ENCODE results near the gene XRN1. TPM values are rescaled to one million over a fixed set of nuclear protein-coding genes. Genes with fewer than 3 reads are reported as not detected.
"Not testable (repeated sequence)": the region's sequence is repeated elsewhere in the genome, so short reads cannot be mapped to it uniquely, and the experiment has no call there.

The XRN1 gene
- total RNA-seq, 2 experiments from 2014 or later = 38.7 to 40.0 TPM

- Mint-ChIP-seq H3K4me3 (no peak overlapping the region), H3K27ac (no peak overlapping the region), H3K36me3 (peaks cover 33% of the 10 kb centered on the region), H3K9me3 (no peaks in the 10 kb centered on the region), H3K27me3 (no peaks in the 10 kb centered on the region), H3K4me1 (peaks cover 15% of the 10 kb centered on the region)
- no peak for DNase-seq
Measured at GRCh38 chr3:142450189-142450588, 2.4 kb upstream of the XRN1 start.

- Mint-ChIP-seq H3K36me3 (peaks cover 37% of the 10 kb centered on the region), H3K4me1 (peaks cover 30% of the 10 kb centered on the region), H3K9me3 (no peaks in the 10 kb centered on the region)
Measured at GRCh38 chr3:142447301-142447851, 461 bp downstream of the XRN1 start.

GRCh38 chr3:142445816-142446254 lies 2.0 kb downstream of the XRN1 start:
- Mint-ChIP-seq H3K4me1 (peaks cover 38% of the 10 kb centered on the region), H3K27ac (peak overlapping the region; percentile 100), H3K27me3 (no peaks in the 10 kb centered on the region), H3K4me3 (peak overlapping the region; percentile 99), H3K9me3 (no peaks in the 10 kb centered on the region), H3K36me3 (peaks cover 34% of the 10 kb centered on the region)
- DNase-seq = peak; percentile 9

More at GRCh38 chr3:142447301-142447851, 461 bp downstream of the XRN1 start:
- no peaks in the 10 kb centered on the region for H3K27me3 Mint-ChIP-seq
- peak overlapping the region; percentile 100 for H3K27ac Mint-ChIP-seq
- H3K4me3 Mint-ChIP-seq = peak overlapping the region; percentile 99
- peak; percentile 60 for DNase-seq

GRCh38 chr3:142444343-142444742 lies 3.5 kb downstream of the XRN1 start:
- H3K36me3 Mint-ChIP-seq = peaks cover 31% of the 10 kb centered on the region
- no peak for DNase-seq
- no peak overlapping the region for H3K27ac Mint-ChIP-seq
- no peaks in the 10 kb centered on the region for H3K9me3 Mint-ChIP-seq
- H3K4me1 Mint-ChIP-seq = peaks cover 41% of the 10 kb centered on the region
- H3K27me3 Mint-ChIP-seq = no peaks in the 10 kb centered on the region
- H3K4me3 Mint-ChIP-seq = no peak overlapping the region

- Mint-ChIP-seq H3K36me3 (peaks cover 31% of the 10 kb centered on the region), H3K4me1 (peaks cover 45% of the 10 kb centered on the region)
- not testable (repeated sequence) for H3K9me3 Mint-ChIP-seq, DNase-seq, H3K4me3 Mint-ChIP-seq, H3K27ac Mint-ChIP-seq, H3K27me3 Mint-ChIP-seq
Measured at GRCh38 chr3:142443060-142443459, 4.8 kb downstream of the XRN1 start.

GRCh38 chr3:142439499-142440220 lies 8.2 kb downstream of the XRN1 start:
- peaks cover 22% of the 10 kb centered on the region for H3K36me3 Mint-ChIP-seq
- H3K4me1 Mint-ChIP-seq = peaks cover 42% of the 10 kb centered on the region
- not testable (repeated sequence) for DNase-seq, H3K27ac Mint-ChIP-seq, H3K27me3 Mint-ChIP-seq, H3K9me3 Mint-ChIP-seq, H3K4me3 Mint-ChIP-seq

- H3K9me3 Mint-ChIP-seq, DNase-seq, H3K27me3 Mint-ChIP-seq, H3K27ac Mint-ChIP-seq, H3K4me3 Mint-ChIP-seq: not testable (repeated sequence)
- H3K36me3 Mint-ChIP-seq = peaks cover 15% of the 10 kb centered on the region
- peaks cover 35% of the 10 kb centered on the region for H3K4me1 Mint-ChIP-seq
Measured at GRCh38 chr3:142438096-142438495, 9.7 kb downstream of the XRN1 start.

- no peak overlapping the region for H3K27ac Mint-ChIP-seq
- H3K27me3 Mint-ChIP-seq = no peaks in the 10 kb centered on the region
- no peak overlapping the region for H3K4me3 Mint-ChIP-seq
- H3K9me3 Mint-ChIP-seq = no peaks in the 10 kb centered on the region
- peaks cover 16% of the 10 kb centered on the region for H3K36me3 Mint-ChIP-seq
- DNase-seq = no peak
- peaks cover 33% of the 10 kb centered on the region for H3K4me1 Mint-ChIP-seq
Measured at GRCh38 chr3:142436951-142437585, 10.8 kb downstream of the XRN1 start.

- peak overlapping the region; percentile 16 for H3K27ac Mint-ChIP-seq
- H3K4me3 Mint-ChIP-seq = no peak overlapping the region
- no peaks in the 10 kb centered on the region for H3K9me3 Mint-ChIP-seq
- peaks cover 27% of the 10 kb centered on the region for H3K36me3 Mint-ChIP-seq
- DNase-seq = no peak
- peaks cover 41% of the 10 kb centered on the region for H3K4me1 Mint-ChIP-seq
- no peaks in the 10 kb centered on the region for H3K27me3 Mint-ChIP-seq
Measured at GRCh38 chr3:142434503-142434902, 13.3 kb downstream of the XRN1 start.

- no peak for DNase-seq
- Mint-ChIP-seq H3K36me3 (peaks cover 35% of the 10 kb centered on the region), H3K9me3 (no peaks in the 10 kb centered on the region), H3K4me3 (no peak overlapping the region), H3K4me1 (peaks cover 34% of the 10 kb centered on the region), H3K27me3 (no peaks in the 10 kb centered on the region), H3K27ac (no peak overlapping the region)
Measured at GRCh38 chr3:142433110-142433509, 14.7 kb downstream of the XRN1 start.

GRCh38 chr3:142429582-142429981 lies 18.3 kb downstream of the XRN1 start:
- H3K36me3 Mint-ChIP-seq = peaks cover 27% of the 10 kb centered on the region
- peaks cover 24% of the 10 kb centered on the region for H3K4me1 Mint-ChIP-seq
- no peaks in the 10 kb centered on the region for H3K27me3 Mint-ChIP-seq
- peak overlapping the region; percentile 11 for H3K27ac Mint-ChIP-seq
- H3K4me3 Mint-ChIP-seq = no peak overlapping the region
- H3K9me3 Mint-ChIP-seq = no peaks in the 10 kb centered on the region
- DNase-seq = no peak

- Mint-ChIP-seq H3K4me3 (no peak overlapping the region), H3K4me1 (peaks cover 8% of the 10 kb centered on the region), H3K9me3 (no peaks in the 10 kb centered on the region), H3K36me3 (peaks cover 12% of the 10 kb centered on the region), H3K27me3 (no peaks in the 10 kb centered on the region), H3K27ac (no peak overlapping the region)
- DNase-seq = no peak
Measured at GRCh38 chr3:142424754-142425153, 23.1 kb downstream of the XRN1 start.

- H3K9me3 Mint-ChIP-seq = no peaks in the 10 kb centered on the region
- peaks cover 9% of the 10 kb centered on the region for H3K36me3 Mint-ChIP-seq
- peaks cover 2% of the 10 kb centered on the region for H3K4me1 Mint-ChIP-seq
- no peaks in the 10 kb centered on the region for H3K27me3 Mint-ChIP-seq
- no peak overlapping the region for H3K4me3 Mint-ChIP-seq
- DNase-seq = no peak
- no peak overlapping the region for H3K27ac Mint-ChIP-seq
Measured at GRCh38 chr3:142418926-142419592, 28.8 kb downstream of the XRN1 start.

- H3K27ac Mint-ChIP-seq = no peak overlapping the region
- H3K9me3 Mint-ChIP-seq = no peaks in the 10 kb centered on the region
- no peak for DNase-seq
- peaks cover 18% of the 10 kb centered on the region for H3K36me3 Mint-ChIP-seq
- H3K4me3 Mint-ChIP-seq = no peak overlapping the region
- no peaks in the 10 kb centered on the region for H3K4me1 Mint-ChIP-seq
- no peaks in the 10 kb centered on the region for H3K27me3 Mint-ChIP-seq
Measured at GRCh38 chr3:142417302-142417701, 30.5 kb downstream of the XRN1 start.

GRCh38 chr3:142400537-142400936 lies 47.3 kb downstream of the XRN1 start:
- peaks cover 30% of the 10 kb centered on the region for H3K36me3 Mint-ChIP-seq
- H3K4me1 Mint-ChIP-seq, DNase-seq, H3K4me3 Mint-ChIP-seq, H3K27me3 Mint-ChIP-seq, H3K9me3 Mint-ChIP-seq, H3K27ac Mint-ChIP-seq: not testable (repeated sequence)
